Measurements from ENCODE around the gene ZNF467. TPM values are rescaled to one million over a fixed set of nuclear protein-coding genes. Genes with fewer than 3 reads are reported as not detected.

The ZNF467 gene
- total RNA-seq, 1 experiment from 2014 or later, result 11.3 TPM

GRCh38 chr7:149724661-149725425, 48.5 kb downstream of the ZNF467 start:
- Histone ChIP-seq H3K27ac (ENCODE audit: low read depth, low read length) (no peak overlapping the region), H3K9ac (ENCODE audit: low read length) (no peak overlapping the region), H3K9me2 (ENCODE audit: insufficient read depth) (no peaks in the 10 kb centered on the region), H3K4me2 (ENCODE audit: low read length) (no peak overlapping the region), H3K9me3 (ENCODE audit: control insufficient read depth in 1 of 2, insufficient read depth in 1 of 2, low read depth in 1 of 2, low read length in 2 of 2) (no peaks in the 10 kb centered on the region), H3K4me1 (ENCODE audit: control insufficient read depth in 1 of 2, insufficient read depth in 2 of 2, low read length in 2 of 2) (peaks cover 0 to 7% of the 10 kb centered on the region in 2 experiments; a peak in 1 of 4 replicates), H3K79me2 (ENCODE audit: insufficient read depth, low read length) (no peaks in the 10 kb centered on the region), H2AFZ (ENCODE audit: low read depth, low read length, poor library complexity, severe bottlenecking) (no peak overlapping the region), H4K20me1 (ENCODE audit: insufficient read depth) (no peaks in the 10 kb centered on the region), H3K27me3 (ENCODE audit: insufficient read depth, low read length) (no peaks in the 10 kb centered on the region), H3K4me3 (replicated peaks in 1 of 2; ENCODE audit: low read depth in 1 of 2, low read length in 2 of 2) (no peak overlapping the region), H3K36me3 (ENCODE audit: control insufficient read depth in 1 of 2, insufficient read depth in 2 of 2, low read length in 2 of 2) (no peaks in the 10 kb centered on the region)
- no peak for DNase-seq (ENCODE audit: low read depth, low spot score)
- CTCF ChIA-PET, result interaction anchor here (1.5 kb wide), 1 partner anchor 17 kb away, joined by 4 read pairs; no protein-coding TSS in a partner anchor
- intact Hi-C loops (cut with micrococcal nuclease), result no loop called here
- RAD21 ChIA-PET (ENCODE audit: low non-redundant PET in 1 of 2, low total read pairs in 2 of 2, uncharacterized antibody in 2 of 2, unreplicated experiment in 2 of 2), result no interaction called here
- POLR2A ChIA-PET, result no interaction called here
- no peak for ATAC-seq
- no TSS peak for BruUV-seq (replicated peaks)
- TF ChIP-seq EZH2 (IDR thresholded peaks at IDR 0.05) (no peak), CTCF (IDR thresholded peaks at IDR 0.05 in 2 of 3, conservative IDR thresholded peaks at IDR 0.05 in 1 of 3; ENCODE audit: borderline replicate concordance in 1 of 3, insufficient read depth in 1 of 3, low read depth in 2 of 3, low read length in 2 of 3) (no peak), EGR1 (IDR thresholded peaks at IDR 0.05; ENCODE audit: low read depth) (no peak), POLR2AphosphoS5 (IDR thresholded peaks at IDR 0.05; ENCODE audit: low read depth, low read length) (no peak), POLR2A (IDR thresholded peaks at IDR 0.05; ENCODE audit: borderline replicate concordance, extremely low read depth, insufficient read depth, insufficient read length) (no peak), ELF1 (IDR thresholded peaks at IDR 0.05; ENCODE audit: borderline replicate concordance, low read depth) (no peak), TCF7L2 (IDR thresholded peaks at IDR 0.05; ENCODE audit: borderline replicate concordance, extremely low read depth, insufficient read depth, insufficient read length) (no peak), ZBTB33 (IDR thresholded peaks at IDR 0.05; ENCODE audit: extremely low read depth, insufficient replicate concordance, low read length) (no peak), FOSL1 (IDR thresholded peaks at IDR 0.05; ENCODE audit: low read depth) (no peak), EZH2phosphoT487 (IDR thresholded peaks at IDR 0.05; ENCODE audit: borderline replicate concordance) (no peak), CEBPB (IDR thresholded peaks at IDR 0.05; ENCODE audit: low read depth) (no peak), YY1 (IDR thresholded peaks at IDR 0.05; ENCODE audit: extremely low read depth, insufficient replicate concordance, low read depth, low read length) (no peak), RAD21 (IDR thresholded peaks at IDR 0.05; ENCODE audit: low read depth) (no peak)

Data from HCT116 (cell line).